ENCODE results near the gene TACC2.

Gene TACC2

GRCh38 chr10:122237331-122237990 lies 248.5 kb downstream of the TACC2 start:
- ATAC-seq, result no peak
- TF ChIP-seq, protein P1, sequence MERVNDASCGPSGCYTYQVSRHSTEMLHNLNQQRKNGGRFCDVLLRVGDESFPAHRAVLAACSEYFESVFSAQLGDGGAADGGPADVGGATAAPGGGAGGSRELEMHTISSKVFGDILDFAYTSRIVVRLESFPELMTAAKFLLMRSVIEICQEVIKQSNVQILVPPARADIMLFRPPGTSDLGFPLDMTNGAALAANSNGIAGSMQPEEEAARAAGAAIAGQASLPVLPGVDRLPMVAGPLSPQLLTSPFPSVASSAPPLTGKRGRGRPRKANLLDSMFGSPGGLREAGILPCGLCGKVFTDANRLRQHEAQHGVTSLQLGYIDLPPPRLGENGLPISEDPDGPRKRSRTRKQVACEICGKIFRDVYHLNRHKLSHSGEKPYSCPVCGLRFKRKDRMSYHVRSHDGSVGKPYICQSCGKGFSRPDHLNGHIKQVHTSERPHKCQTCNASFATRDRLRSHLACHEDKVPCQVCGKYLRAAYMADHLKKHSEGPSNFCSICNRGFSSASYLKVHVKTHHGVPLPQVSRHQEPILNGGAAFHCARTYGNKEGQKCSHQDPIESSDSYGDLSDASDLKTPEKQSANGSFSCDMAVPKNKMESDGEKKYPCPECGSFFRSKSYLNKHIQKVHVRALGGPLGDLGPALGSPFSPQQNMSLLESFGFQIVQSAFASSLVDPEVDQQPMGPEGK (CRISPR knock-in tag; IDR thresholded peaks at IDR 0.05; ENCODE audit: borderline replicate concordance), result no peak
- TF ChIP-seq PPARA (CRISPR knock-in tag; IDR thresholded peaks at IDR 0.05; ENCODE audit: borderline replicate concordance) (no peak), ZFP3 (CRISPR knock-in tag; IDR thresholded peaks at IDR 0.05) (no peak), CSRNP3 (CRISPR knock-in tag; IDR thresholded peaks at IDR 0.05) (no peak), ZNF565 (CRISPR knock-in tag; conservative IDR thresholded peaks at IDR 0.05; ENCODE audit: low read depth) (no peak), ZC3H10 (CRISPR knock-in tag; IDR thresholded peaks at IDR 0.05) (no peak)

GRCh38 chr10:122239578-122240257 lies 250.8 kb downstream of the TACC2 start:
- no peak for TF ChIP-seq ZC3H10 (CRISPR knock-in tag; IDR thresholded peaks at IDR 0.05)
- TF ChIP-seq, protein P2, sequence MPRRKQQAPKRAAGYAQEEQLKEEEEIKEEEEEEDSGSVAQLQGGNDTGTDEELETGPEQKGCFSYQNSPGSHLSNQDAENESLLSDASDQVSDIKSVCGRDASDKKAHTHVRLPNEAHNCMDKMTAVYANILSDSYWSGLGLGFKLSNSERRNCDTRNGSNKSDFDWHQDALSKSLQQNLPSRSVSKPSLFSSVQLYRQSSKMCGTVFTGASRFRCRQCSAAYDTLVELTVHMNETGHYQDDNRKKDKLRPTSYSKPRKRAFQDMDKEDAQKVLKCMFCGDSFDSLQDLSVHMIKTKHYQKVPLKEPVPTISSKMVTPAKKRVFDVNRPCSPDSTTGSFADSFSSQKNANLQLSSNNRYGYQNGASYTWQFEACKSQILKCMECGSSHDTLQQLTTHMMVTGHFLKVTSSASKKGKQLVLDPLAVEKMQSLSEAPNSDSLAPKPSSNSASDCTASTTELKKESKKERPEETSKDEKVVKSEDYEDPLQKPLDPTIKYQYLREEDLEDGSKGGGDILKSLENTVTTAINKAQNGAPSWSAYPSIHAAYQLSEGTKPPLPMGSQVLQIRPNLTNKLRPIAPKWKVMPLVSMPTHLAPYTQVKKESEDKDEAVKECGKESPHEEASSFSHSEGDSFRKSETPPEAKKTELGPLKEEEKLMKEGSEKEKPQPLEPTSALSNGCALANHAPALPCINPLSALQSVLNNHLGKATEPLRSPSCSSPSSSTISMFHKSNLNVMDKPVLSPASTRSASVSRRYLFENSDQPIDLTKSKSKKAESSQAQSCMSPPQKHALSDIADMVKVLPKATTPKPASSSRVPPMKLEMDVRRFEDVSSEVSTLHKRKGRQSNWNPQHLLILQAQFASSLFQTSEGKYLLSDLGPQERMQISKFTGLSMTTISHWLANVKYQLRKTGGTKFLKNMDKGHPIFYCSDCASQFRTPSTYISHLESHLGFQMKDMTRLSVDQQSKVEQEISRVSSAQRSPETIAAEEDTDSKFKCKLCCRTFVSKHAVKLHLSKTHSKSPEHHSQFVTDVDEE (CRISPR knock-in tag; IDR thresholded peaks at IDR 0.05), result no peak
- TF ChIP-seq TCF4 (CRISPR knock-in tag; IDR thresholded peaks at IDR 0.05; ENCODE audit: borderline replicate concordance), result no peak
- TF ChIP-seq, protein P3, sequence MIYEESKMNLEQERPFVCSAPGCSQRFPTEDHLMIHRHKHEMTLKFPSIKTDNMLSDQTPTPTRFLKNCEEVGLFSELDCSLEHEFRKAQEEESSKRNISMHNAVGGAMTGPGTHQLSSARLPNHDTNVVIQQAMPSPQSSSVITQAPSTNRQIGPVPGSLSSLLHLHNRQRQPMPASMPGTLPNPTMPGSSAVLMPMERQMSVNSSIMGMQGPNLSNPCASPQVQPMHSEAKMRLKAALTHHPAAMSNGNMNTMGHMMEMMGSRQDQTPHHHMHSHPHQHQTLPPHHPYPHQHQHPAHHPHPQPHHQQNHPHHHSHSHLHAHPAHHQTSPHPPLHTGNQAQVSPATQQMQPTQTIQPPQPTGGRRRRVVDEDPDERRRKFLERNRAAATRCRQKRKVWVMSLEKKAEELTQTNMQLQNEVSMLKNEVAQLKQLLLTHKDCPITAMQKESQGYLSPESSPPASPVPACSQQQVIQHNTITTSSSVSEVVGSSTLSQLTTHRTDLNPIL (CRISPR knock-in tag; IDR thresholded peaks at IDR 0.05; ENCODE audit: low read depth), result no peak
- TF ChIP-seq ZNF8 (CRISPR knock-in tag; IDR thresholded peaks at IDR 0.05), result no peak
- ATAC-seq, result no peak

DNA sequence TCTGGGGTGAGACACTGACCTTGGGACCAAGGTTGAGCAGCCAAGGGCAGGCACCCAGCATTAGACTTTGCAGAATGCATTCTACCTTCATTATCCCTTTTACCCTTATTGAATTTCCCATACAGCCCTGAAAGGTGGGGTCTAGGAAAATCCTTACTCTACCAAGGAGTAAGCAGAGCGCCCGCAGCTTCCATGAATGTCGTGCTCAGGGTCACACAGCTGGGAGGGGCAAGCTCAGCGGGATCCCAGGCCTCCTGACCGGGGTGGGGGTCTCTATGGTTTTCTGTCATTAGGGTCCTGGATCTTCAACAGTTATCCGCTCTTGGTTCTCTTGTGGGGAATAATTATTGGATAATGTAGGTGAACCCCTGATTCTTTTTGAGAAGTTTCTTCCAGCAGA lies 251.4 kb downstream of the TACC2 start:
- ATAC-seq, result no peak
- TF ChIP-seq ZNF8 (CRISPR knock-in tag; IDR thresholded peaks at IDR 0.05), result no peak
- TF ChIP-seq, protein P1 (CRISPR knock-in tag; IDR thresholded peaks at IDR 0.05; ENCODE audit: borderline replicate concordance), result no peak
- TF ChIP-seq, protein P3 (CRISPR knock-in tag; IDR thresholded peaks at IDR 0.05; ENCODE audit: low read depth), result no peak
- no peak for TF ChIP-seq ZFP30 (CRISPR knock-in tag; IDR thresholded peaks at IDR 0.05)

- no peak for ATAC-seq
- TF ChIP-seq OSR1 (CRISPR knock-in tag; IDR thresholded peaks at IDR 0.05) (no peak), POU6F1 (CRISPR knock-in tag; IDR thresholded peaks at IDR 0.05; ENCODE audit: borderline replicate concordance, low read depth) (no peak), PPARA (CRISPR knock-in tag; IDR thresholded peaks at IDR 0.05; ENCODE audit: borderline replicate concordance) (no peak), TOX (CRISPR knock-in tag; IDR thresholded peaks at IDR 0.05; ENCODE audit: borderline replicate concordance) (no peak), ARNTL (CRISPR knock-in tag; IDR thresholded peaks at IDR 0.05; ENCODE audit: borderline replicate concordance, low read depth) (no peak), GLIS3 (CRISPR knock-in tag; IDR thresholded peaks at IDR 0.05) (no peak), RARB (CRISPR knock-in tag; IDR thresholded peaks at IDR 0.05) (no peak), ZFP3 (CRISPR knock-in tag; IDR thresholded peaks at IDR 0.05) (no peak), ZNF565 (CRISPR knock-in tag; conservative IDR thresholded peaks at IDR 0.05; ENCODE audit: low read depth) (no peak)
- TF ChIP-seq, protein P1 (CRISPR knock-in tag; IDR thresholded peaks at IDR 0.05; ENCODE audit: borderline replicate concordance), result no peak
Measured at GRCh38 chr10:122241836-122242235, 252.9 kb downstream of the TACC2 start.

All from SK-N-SH treated with all-trans-retinoic acid at 6 μM for 48 hours (cell line).